Trophoblast cell (in vitro differentiated cells and primary cell): ENCODE data around the gene NOTCH2NLA.
A peak's percentile ranks its signal among the peaks of the same experiment; 100 is the strongest.
"Not testable (repeated sequence)": the region's sequence is repeated elsewhere in the genome, so short reads cannot be mapped to it uniquely, and the experiment has no call there.

Source experiments
- DNase-seq, 2 donors: peaks; one replicate each; pipeline ENCODE4 v3.0.0-alpha.2; 2016
- H2AFZ ChIP-seq: 2 replicates; pipeline ENCODE4 v1.6.1; 2013; ENCODE audit warnings: low read length, moderate library complexity, mild to moderate bottlenecking; ENCODE audit not compliant: insufficient read depth, poor library complexity
- H2AK5ac ChIP-seq: 2 replicates; pipeline ENCODE4 v1.6.1; 2013; ENCODE audit warnings: mild to moderate bottlenecking, low read length
- H2BK120ac ChIP-seq: 2 replicates; pipeline ENCODE4 v1.6.1; 2013; ENCODE audit warnings: low read length, mild to moderate bottlenecking, moderate library complexity; ENCODE audit not compliant: insufficient read depth, poor library complexity
- H2BK12ac ChIP-seq: 2 replicates; pipeline ENCODE4 v1.6.1; 2013; ENCODE audit warnings: mild to moderate bottlenecking, low read length, moderate library complexity
- H2BK5ac ChIP-seq: 2 replicates; pipeline ENCODE4 v1.6.1; 2013; ENCODE audit warnings: low read length, low read depth, moderate library complexity, mild to moderate bottlenecking; ENCODE audit not compliant: poor library complexity
- H3K14ac ChIP-seq: 2 replicates; pipeline ENCODE4 v1.6.1; 2013; ENCODE audit warnings: mild to moderate bottlenecking, low read length
- H3K18ac ChIP-seq: 2 replicates; pipeline ENCODE4 v1.6.1; 2013; ENCODE audit warnings: mild to moderate bottlenecking, low read length
- H3K23ac ChIP-seq: 2 replicates; pipeline ENCODE4 v1.6.1; 2013; ENCODE audit warnings: low read length
- H3K27ac ChIP-seq: 2 replicates; pipeline ENCODE4 v1.5.1; 2013; ENCODE audit warnings: low read depth, mild to moderate bottlenecking, inconsistent platforms, low read length, moderate library complexity
- H3K27me3 ChIP-seq: 2 replicates; pipeline ENCODE4 v1.6.1; 2013; ENCODE audit warnings: inconsistent platforms, mild to moderate bottlenecking, low read length, moderate library complexity; ENCODE audit not compliant: insufficient read depth
- H3K36me3 ChIP-seq, 2 experiments: 1 replicate in 1 of 2; 2 replicates in 1 of 2; pipeline ENCODE4 v1.6.1; 2013; ENCODE audit warnings: low read length in 2 of 2, mild to moderate bottlenecking in 2 of 2, moderate library complexity in 1 of 2; ENCODE audit not compliant: insufficient read depth in 2 of 2, control insufficient read depth in 1 of 2
- H3K4ac ChIP-seq: 2 replicates; pipeline ENCODE4 v1.6.1; 2013; ENCODE audit warnings: low read depth, mild to moderate bottlenecking, low read length, moderate library complexity
- H3K4me1 ChIP-seq, 2 experiments: 1 replicate in 1 of 2; 2 replicates in 1 of 2; pipeline ENCODE4 v1.6.1; 2013; ENCODE audit warnings: low read length in 2 of 2, mild to moderate bottlenecking in 2 of 2, moderate library complexity in 1 of 2; ENCODE audit not compliant: insufficient read depth in 2 of 2, control insufficient read depth in 1 of 2
- H3K4me2 ChIP-seq: 2 replicates; pipeline ENCODE4 v1.6.1; 2013; ENCODE audit warnings: inconsistent platforms, mild to moderate bottlenecking, low read length, moderate library complexity
- H3K4me3 ChIP-seq: 2 replicates; pipeline ENCODE4 v1.5.1; 2013; ENCODE audit warnings: mild to moderate bottlenecking, low read depth, low read length, inconsistent platforms
- H3K79me1 ChIP-seq: one replicate; pipeline ENCODE4 v1.6.1; 2013; ENCODE audit warnings: low read length
- H3K79me2 ChIP-seq: 2 replicates; pipeline ENCODE4 v1.6.1; 2013; ENCODE audit warnings: low read length, mild to moderate bottlenecking; ENCODE audit not compliant: control insufficient read depth, insufficient read depth, poor library complexity
- H3K9ac ChIP-seq: 2 replicates; pipeline ENCODE4 v1.6.1; 2013; ENCODE audit warnings: mild to moderate bottlenecking, low read length
- H3K9me3 ChIP-seq: 2 replicates; pipeline ENCODE4 v1.6.1; 2013; ENCODE audit warnings: low read depth, mild to moderate bottlenecking, control low read depth, inconsistent platforms, low read length; ENCODE audit not compliant: insufficient read depth
- H4K12ac ChIP-seq: 2 replicates; pipeline ENCODE4 v1.6.1; 2013; ENCODE audit warnings: low read depth, mild to moderate bottlenecking, low read length, moderate library complexity
- H4K8ac ChIP-seq: 2 replicates; pipeline ENCODE4 v1.6.1; 2013; ENCODE audit warnings: low read depth, mild to moderate bottlenecking, low read length, moderate library complexity
- H4K91ac ChIP-seq: one replicate; pipeline ENCODE4 v1.6.1; 2013; ENCODE audit warnings: low read depth, mild to moderate bottlenecking, low read length, moderate library complexity
- WGBS: extraction: QIAGEN DNeasy Blood & Tissue Kit; methylation state at CpG from one replicate; pipeline ENCODE4 v1.1.7; 2013; ENCODE audit warnings: missing lambda C conversion rate; ENCODE audit not compliant: insufficient read length, insufficient coverage; ENCODE audit errors: extremely low coverage; 5-methylcytosine and 5-hydroxymethylcytosine counted together

NOTCH2NLA gene

GRCh38 chr1:146236626-146237025 is 7.8 kb upstream of the NOTCH2NLA start:
- H3K9me3 ChIP-seq, H3K9ac ChIP-seq, H3K4me2 ChIP-seq, H2BK12ac ChIP-seq, H4K91ac ChIP-seq, H3K18ac ChIP-seq, H2BK5ac ChIP-seq, H3K4me1 ChIP-seq, H3K4me3 ChIP-seq, H3K27me3 ChIP-seq, H3K23ac ChIP-seq, H4K12ac ChIP-seq, H2AK5ac ChIP-seq, H4K8ac ChIP-seq, H3K79me2 ChIP-seq, H3K79me1 ChIP-seq, H3K4ac ChIP-seq, DNase-seq, H2BK120ac ChIP-seq, H3K36me3 ChIP-seq, H3K27ac ChIP-seq, H2AFZ ChIP-seq, H3K14ac ChIP-seq: not testable (repeated sequence)
- WGBS: no CpG with 5 or more reads among the region's 2 CpGs

GRCh38 chr1:146236026-146236601 is 7.3 kb upstream of the NOTCH2NLA start:
- H3K4me1 ChIP-seq: not testable (repeated sequence)
- WGBS: no CpG with 5 or more reads among the region's 5 CpGs

GRCh38 chr1:146228144-146228682 is 608 bp downstream of the NOTCH2NLA start:
- H2BK12ac ChIP-seq, H3K79me2 ChIP-seq, H3K36me3 ChIP-seq, DNase-seq, H2AK5ac ChIP-seq, H2BK120ac ChIP-seq, H4K12ac ChIP-seq, H4K91ac ChIP-seq, H3K4ac ChIP-seq, H3K79me1 ChIP-seq, H3K9me3 ChIP-seq, H3K27me3 ChIP-seq, H3K9ac ChIP-seq, H2BK5ac ChIP-seq, H2AFZ ChIP-seq, H3K23ac ChIP-seq, H3K27ac ChIP-seq, H3K4me1 ChIP-seq: not testable (repeated sequence)
- WGBS: no CpG with 5 or more reads among the region's 53 CpGs
- Histone ChIP-seq H3K18ac (peak overlapping the region; percentile 75), H4K8ac (peak overlapping the region; percentile 93), H3K14ac (peak overlapping the region; percentile 79), H3K4me2 (peak overlapping the region; percentile 61), H3K4me3 (peak overlapping the region; percentile 80)

More at GRCh38 chr1:146236026-146236601, 7.3 kb upstream of the NOTCH2NLA start:
- not testable (repeated sequence) for H3K4me2 ChIP-seq, H3K79me1 ChIP-seq, H2BK120ac ChIP-seq, DNase-seq, H3K4ac ChIP-seq, H3K14ac ChIP-seq, H3K79me2 ChIP-seq, H2BK12ac ChIP-seq, H3K36me3 ChIP-seq, H4K12ac ChIP-seq, H3K27me3 ChIP-seq, H4K8ac ChIP-seq, H4K91ac ChIP-seq, H2AK5ac ChIP-seq, H3K9me3 ChIP-seq, H2AFZ ChIP-seq, H3K18ac ChIP-seq, H3K4me3 ChIP-seq, H2BK5ac ChIP-seq, H3K9ac ChIP-seq, H3K23ac ChIP-seq, H3K27ac ChIP-seq

GRCh38 chr1:146174531-146174930 is 54.3 kb downstream of the NOTCH2NLA start:
- not testable (repeated sequence) for H2BK5ac ChIP-seq, H3K9ac ChIP-seq, H3K27ac ChIP-seq, DNase-seq, H3K4me1 ChIP-seq, H3K79me1 ChIP-seq, H3K79me2 ChIP-seq, H3K36me3 ChIP-seq, H4K91ac ChIP-seq, H3K23ac ChIP-seq, H2BK120ac ChIP-seq, H3K27me3 ChIP-seq, H4K12ac ChIP-seq, H2BK12ac ChIP-seq, H3K18ac ChIP-seq, H2AFZ ChIP-seq, H2AK5ac ChIP-seq, H3K4ac ChIP-seq, H3K9me3 ChIP-seq, H3K14ac ChIP-seq, H3K4me3 ChIP-seq, H3K4me2 ChIP-seq, H4K8ac ChIP-seq
- no CpG with 5 or more reads among the region's 5 CpGs for WGBS
